ENCODE measurements around the gene GAA. TPM values are rescaled to one million over a fixed set of nuclear protein-coding genes. Genes with fewer than 3 reads are reported as not detected.

GAA gene
- polyA plus RNA-seq, 1 experiment, result 5.7 TPM

DNA sequence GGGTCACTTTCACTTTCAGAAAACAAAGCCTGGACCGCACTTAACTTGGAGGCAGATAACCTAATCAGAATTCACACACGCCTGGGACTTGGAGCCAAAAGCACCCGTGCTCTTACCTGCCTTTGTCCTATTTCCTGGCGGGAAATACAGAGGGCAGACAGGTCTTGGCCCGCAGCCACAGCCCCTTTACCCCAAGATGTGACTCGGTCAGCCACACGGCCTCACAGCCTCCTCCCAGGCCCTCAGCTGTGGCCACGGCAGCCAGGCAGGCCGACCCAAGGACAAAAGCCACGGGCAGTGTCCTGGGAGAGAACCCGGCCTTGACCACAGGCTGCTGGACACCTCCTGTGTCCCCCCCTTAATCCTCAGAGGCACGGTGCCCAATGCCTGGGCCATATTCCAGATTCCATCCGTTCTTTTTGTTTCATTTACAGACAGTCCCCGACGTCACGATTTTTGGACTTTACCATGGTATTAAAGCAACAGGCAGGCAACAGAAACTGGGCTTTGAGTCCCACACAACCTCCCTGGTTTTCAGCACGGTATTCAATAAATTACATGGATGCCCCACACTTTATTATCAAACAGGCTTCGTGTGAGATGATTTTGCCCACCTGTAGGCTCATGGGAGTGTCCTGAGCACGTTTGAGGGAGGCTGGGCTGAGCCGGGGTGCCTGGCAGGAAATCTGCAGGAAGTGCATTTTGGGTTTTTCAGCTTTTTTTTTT is 30.1 kb upstream of the GAA start:
- POLR2A ChIA-PET, result no interaction called here
- CTCF ChIA-PET, result interaction anchor here (1.5 to 2.8 kb wide), 3 partner anchors 11 to 66 kb away, joined by 6 to 13 read pairs (median 7); partner anchors contain the start of gene GAA

DNA sequence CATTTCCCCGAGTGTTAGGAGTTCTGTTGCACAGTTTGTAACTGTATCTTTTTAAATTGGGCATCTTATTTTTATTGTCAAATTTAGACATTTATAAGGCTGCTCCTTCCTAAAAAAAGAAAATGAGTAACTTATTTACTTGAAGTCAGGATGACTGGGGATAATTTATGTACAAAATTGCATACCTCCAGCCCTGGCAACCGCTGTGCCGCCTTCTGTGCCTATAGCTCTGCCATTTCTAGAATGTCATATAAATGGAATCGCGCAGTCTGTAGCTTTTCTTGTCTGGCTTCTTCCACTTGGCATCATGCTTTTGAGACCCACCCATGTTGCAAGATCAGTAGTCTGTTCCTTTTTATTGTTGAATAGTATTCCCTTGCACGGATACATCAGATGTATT is 29.0 kb upstream of the GAA start:
- DNase-seq (ENCODE audit: low read depth), result no peak
- CTCF ChIA-PET, result interaction anchor here (1.5 kb wide), 1 partner anchor 67 kb away, joined by 6 read pairs; no protein-coding TSS in a partner anchor
- TF ChIP-seq, protein P1, sequence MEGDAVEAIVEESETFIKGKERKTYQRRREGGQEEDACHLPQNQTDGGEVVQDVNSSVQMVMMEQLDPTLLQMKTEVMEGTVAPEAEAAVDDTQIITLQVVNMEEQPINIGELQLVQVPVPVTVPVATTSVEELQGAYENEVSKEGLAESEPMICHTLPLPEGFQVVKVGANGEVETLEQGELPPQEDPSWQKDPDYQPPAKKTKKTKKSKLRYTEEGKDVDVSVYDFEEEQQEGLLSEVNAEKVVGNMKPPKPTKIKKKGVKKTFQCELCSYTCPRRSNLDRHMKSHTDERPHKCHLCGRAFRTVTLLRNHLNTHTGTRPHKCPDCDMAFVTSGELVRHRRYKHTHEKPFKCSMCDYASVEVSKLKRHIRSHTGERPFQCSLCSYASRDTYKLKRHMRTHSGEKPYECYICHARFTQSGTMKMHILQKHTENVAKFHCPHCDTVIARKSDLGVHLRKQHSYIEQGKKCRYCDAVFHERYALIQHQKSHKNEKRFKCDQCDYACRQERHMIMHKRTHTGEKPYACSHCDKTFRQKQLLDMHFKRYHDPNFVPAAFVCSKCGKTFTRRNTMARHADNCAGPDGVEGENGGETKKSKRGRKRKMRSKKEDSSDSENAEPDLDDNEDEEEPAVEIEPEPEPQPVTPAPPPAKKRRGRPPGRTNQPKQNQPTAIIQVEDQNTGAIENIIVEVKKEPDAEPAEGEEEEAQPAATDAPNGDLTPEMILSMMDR (IDR thresholded peaks at IDR 0.05; ENCODE audit: insufficient read depth, low read depth, low read length), result no peak

More for the DNA sequence above, 30.1 kb upstream of the GAA start:
- H3K36me3 ChIP-seq (ENCODE audit: control insufficient read depth, insufficient read depth, low read length), result no peaks in the 10 kb centered on the region
- no peak for DNase-seq (ENCODE audit: low read depth)
- TF ChIP-seq, protein P1 (IDR thresholded peaks at IDR 0.05; ENCODE audit: insufficient read depth, low read depth, low read length), result no peak
- H3K4me3 ChIP-seq (ENCODE audit: low read depth, low read length), result no peak overlapping the region
- H3K27me3 ChIP-seq (ENCODE audit: control insufficient read depth, insufficient read depth, low read length), result no peaks in the 10 kb centered on the region

DNA sequence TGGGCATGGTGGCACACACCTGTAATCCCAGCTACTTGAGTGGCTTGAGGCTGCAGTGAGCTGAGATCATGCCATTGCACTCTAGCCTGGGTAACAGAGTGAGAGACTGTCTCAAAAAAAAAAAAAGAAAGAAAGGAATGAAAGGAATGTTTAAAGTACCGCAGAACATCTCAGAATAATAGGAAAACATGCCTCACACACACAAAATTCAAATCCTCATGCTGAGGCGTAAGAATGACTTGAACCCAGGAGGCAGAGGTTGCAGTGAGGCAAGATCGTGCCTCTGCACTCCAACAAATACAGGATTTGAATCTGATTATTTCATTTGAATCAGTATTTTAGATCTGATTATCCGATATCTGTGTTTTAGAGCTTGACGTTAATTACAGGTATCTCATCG is 21.3 kb upstream of the GAA start:
- ChIA-PET CTCF (interaction anchor here (2.3 to 3.6 kb wide), 2 partner anchors 21 to 74 kb away, joined by 11 to 16 read pairs; partner anchors contain the start of gene GAA), POLR2A (no interaction called here)
- peaks cover 2% of the 10 kb centered on the region; the same call in 1 of the 2 replicates for H3K27me3 ChIP-seq (ENCODE audit: control insufficient read depth, insufficient read depth, low read length)
- TF ChIP-seq, protein P1 (IDR thresholded peaks at IDR 0.05; ENCODE audit: insufficient read depth, low read depth, low read length), result no peak
- DNase-seq (ENCODE audit: low read depth), result no peak
- no peaks in the 10 kb centered on the region for H3K36me3 ChIP-seq (ENCODE audit: control insufficient read depth, insufficient read depth, low read length)
- no peak overlapping the region for H3K4me3 ChIP-seq (ENCODE audit: low read depth, low read length)

More for the DNA sequence above, 29.0 kb upstream of the GAA start:
- Histone ChIP-seq H3K27me3 (ENCODE audit: control insufficient read depth, insufficient read depth, low read length) (no peaks in the 10 kb centered on the region), H3K4me3 (ENCODE audit: low read depth, low read length) (no peak overlapping the region), H3K36me3 (ENCODE audit: control insufficient read depth, insufficient read depth, low read length) (no peaks in the 10 kb centered on the region)
- POLR2A ChIA-PET, result no interaction called here

DNA sequence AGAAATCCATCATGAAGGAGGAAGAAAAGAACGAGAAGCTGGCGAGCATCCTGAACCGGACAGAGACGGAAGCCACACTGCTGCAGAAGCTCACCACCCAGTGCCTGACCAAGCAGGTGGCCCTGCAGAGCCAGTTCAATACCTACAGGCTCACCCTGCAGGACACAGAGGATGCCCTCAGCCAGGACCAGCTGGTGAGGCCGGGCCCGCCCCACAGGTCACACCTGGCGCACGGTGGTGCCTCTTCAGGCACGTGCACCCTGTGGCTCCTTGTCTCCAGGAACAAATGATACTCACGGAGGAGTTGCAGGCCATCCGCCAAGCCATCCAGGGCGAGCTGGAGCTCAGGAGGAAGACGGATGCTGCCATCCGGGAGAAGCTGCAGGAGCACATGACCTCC is 19.8 kb upstream of the GAA start:
- Histone ChIP-seq H3K4me3 (ENCODE audit: low read depth, low read length) (no peak overlapping the region), H3K36me3 (ENCODE audit: control insufficient read depth, insufficient read depth, low read length) (no peaks in the 10 kb centered on the region), H3K27me3 (ENCODE audit: control insufficient read depth, insufficient read depth, low read length) (peaks cover 2% of the 10 kb centered on the region)
- ChIA-PET CTCF (interaction anchor here (0.7 to 3.6 kb wide), 12 partner anchors 9 to 269 kb away, joined by 3 to 28 read pairs (median 6); partner anchors contain the start of gene GAA), POLR2A (no interaction called here)
- no peak for DNase-seq (ENCODE audit: low read depth)
- TF ChIP-seq, protein P1 (IDR thresholded peaks at IDR 0.05; ENCODE audit: insufficient read depth, low read depth, low read length), result no peak

DNA sequence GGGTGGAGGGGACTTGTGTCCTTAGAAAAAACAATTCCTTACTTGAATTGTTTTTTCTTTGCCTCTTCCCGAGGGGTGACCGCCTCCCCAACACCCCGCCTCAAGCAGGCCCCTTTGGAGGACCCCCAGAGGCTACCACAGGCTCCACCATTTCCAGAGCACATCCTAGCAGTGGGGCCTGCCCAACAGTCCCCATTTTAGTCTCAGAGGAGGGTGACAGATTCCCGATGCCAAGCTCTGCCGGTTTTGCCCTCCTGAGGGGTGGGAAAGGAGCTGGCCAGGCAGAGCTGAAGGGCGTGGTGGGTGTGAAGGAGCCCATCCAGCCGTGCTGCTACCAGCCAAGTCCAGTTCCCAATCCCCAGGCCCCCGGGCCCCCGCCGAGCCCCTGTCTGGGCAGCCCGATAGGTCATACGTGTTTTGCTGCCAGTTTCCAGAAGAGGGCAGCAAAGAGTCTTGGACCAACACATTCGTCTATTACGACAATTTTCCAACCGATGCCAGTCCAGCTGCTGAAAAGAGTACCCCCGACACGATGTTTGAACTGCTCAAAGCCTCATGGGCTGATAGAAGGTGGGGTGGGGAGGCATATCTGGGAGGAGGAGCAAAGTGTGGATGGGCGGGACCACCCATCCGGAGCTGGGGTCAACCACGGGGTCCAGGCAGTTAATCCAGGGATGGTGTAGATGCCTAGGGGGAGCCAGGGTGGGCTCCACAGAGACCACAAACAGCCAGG is 18.8 kb upstream of the GAA start:
- ChIA-PET CTCF (interaction anchor here (0.6 to 5.6 kb wide), 30 partner anchors 8 to 280 kb away, joined by 3 to 42 read pairs (median 4); partner anchors contain the start of gene GAA), POLR2A (no interaction called here)
- H3K4me3 ChIP-seq (ENCODE audit: low read depth, low read length), result no peak overlapping the region
- TF ChIP-seq, protein P1 (IDR thresholded peaks at IDR 0.05; ENCODE audit: insufficient read depth, low read depth, low read length), result peak; percentile 86
- H3K27me3 ChIP-seq (ENCODE audit: control insufficient read depth, insufficient read depth, low read length), result peaks cover 2% of the 10 kb centered on the region
- no peaks in the 10 kb centered on the region for H3K36me3 ChIP-seq (ENCODE audit: control insufficient read depth, insufficient read depth, low read length)
- no peak for DNase-seq (ENCODE audit: low read depth)
